ENCODE measurements around the gene BMPR2. TPM values are rescaled to one million over a fixed set of nuclear protein-coding genes. Genes with fewer than 3 reads are reported as not detected.
"Not testable (repeated sequence)": the region's sequence is repeated elsewhere in the genome, so short reads cannot be mapped to it uniquely, and the experiment has no call there.

The BMPR2 gene
- total and polyA plus RNA-seq, 10 donors = 3.2 to 71.3 (median 50.4) TPM

DNA sequence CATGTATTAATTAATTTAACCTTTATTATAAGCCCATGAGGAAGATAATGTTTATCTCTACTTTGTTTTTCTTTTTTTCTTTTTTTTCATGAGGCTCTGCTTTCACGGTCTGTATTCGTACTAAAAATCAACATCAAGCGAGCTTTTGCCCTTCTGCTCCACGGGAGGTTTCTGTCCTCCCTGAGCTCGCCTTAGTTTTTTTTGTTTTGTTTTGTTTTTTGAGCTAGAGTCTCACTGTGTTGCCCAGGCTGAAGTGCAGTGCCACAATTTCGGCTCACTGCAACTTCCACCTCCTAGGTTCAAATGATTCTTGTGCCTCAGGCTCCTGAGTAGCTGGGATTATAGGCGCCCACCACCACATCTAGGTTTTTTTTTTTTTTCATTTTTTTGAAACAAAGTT is 29.9 kb upstream of the BMPR2 start:
- no peak overlapping the region for H3K4me3 ChIP-seq
- H3K4me1 ChIP-seq = no peaks in the 10 kb centered on the region
- no peaks in the 10 kb centered on the region for H3K9me3 ChIP-seq
- H3K27me3 ChIP-seq (replicated peaks in 1 of 7) = no peaks in the 10 kb centered on the region
- intact Hi-C loops (cut with DNase I; ENCODE audit: low total_unique reads) = no loop called here
- no peak for DNase-seq
- no peak overlapping the region for H3K27ac ChIP-seq
- 91 to 97% (median 95%) methylated on average over 7 of the region's 7 CpGs for WGBS, 5 donors
- TF ChIP-seq POLR2AphosphoS5 (IDR thresholded peaks at IDR 0.05) (no peak), CTCF (IDR thresholded peaks at IDR 0.05 in 8 of 11, conservative IDR thresholded peaks at IDR 0.05 in 3 of 11) (no peak), POLR2A (IDR thresholded peaks at IDR 0.05) (no peak)
- no peaks in the 10 kb centered on the region for H3K36me3 ChIP-seq

DNA sequence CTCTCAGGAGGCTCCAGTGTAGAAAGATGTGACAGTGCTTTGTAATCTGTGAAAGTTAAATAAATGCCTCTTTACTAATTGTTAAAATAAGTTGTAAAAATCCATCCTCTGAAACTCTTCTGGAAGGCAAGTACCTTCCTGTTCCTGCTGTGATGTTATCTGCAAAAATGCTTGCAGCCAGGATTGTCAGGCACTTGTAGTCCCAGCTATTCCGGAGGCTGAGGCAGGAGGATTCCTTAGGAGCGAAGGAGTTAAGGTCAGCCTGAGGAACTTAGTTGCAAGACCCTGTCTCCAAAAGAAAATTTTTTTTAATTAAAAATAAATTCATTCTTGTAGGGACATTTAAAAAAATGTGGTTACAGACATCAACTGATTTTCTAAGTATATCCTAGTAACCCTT is 22.7 kb upstream of the BMPR2 start:
- H3K36me3 ChIP-seq = peaks cover 0 to 3% (median 0%) of the 10 kb centered on the region in 6 donors
- WGBS, 5 donors = 77 to 97% (median 87%) methylated on average over 2 of the region's 2 CpGs
- intact Hi-C loops (cut with DNase I; ENCODE audit: low total_unique reads) = no loop called here
- DNase-seq = no peak
- H3K9me3 ChIP-seq = no peaks in the 10 kb centered on the region
- H3K27ac ChIP-seq = no peak overlapping the region
- no peaks in the 10 kb centered on the region for H3K4me1 ChIP-seq
- H3K27me3 ChIP-seq (replicated peaks in 1 of 7) = no peaks in the 10 kb centered on the region
- H3K4me3 ChIP-seq = no peak overlapping the region
- TF ChIP-seq POLR2A (IDR thresholded peaks at IDR 0.05) = no peak

GRCh38 chr2:202355993-202356505 is 20.1 kb upstream of the BMPR2 start:
- H3K27ac ChIP-seq = no peak overlapping the region
- no peak for TF ChIP-seq POLR2A (IDR thresholded peaks at IDR 0.05)
- TF ChIP-seq CTCF (IDR thresholded peaks at IDR 0.05 in 8 of 11, conservative IDR thresholded peaks at IDR 0.05 in 3 of 11) = no peak
- no peak for TF ChIP-seq POLR2AphosphoS5 (IDR thresholded peaks at IDR 0.05)

GRCh38 chr2:202358924-202359323 is 17.2 kb upstream of the BMPR2 start:
- intact Hi-C loops (cut with DNase I; ENCODE audit: low total_unique reads); H3K9me3 ChIP-seq; H3K4me3 ChIP-seq; H3K4me1 ChIP-seq; H3K27ac ChIP-seq; H3K27me3 ChIP-seq (replicated peaks in 1 of 7); H3K36me3 ChIP-seq; DNase-seq: not testable (repeated sequence)
- 88 to 97% (median 95%) methylated on average over 8 of the region's 8 CpGs for WGBS, 5 donors

More at GRCh38 chr2:202355993-202356505, 20.1 kb upstream of the BMPR2 start:
- intact Hi-C loops (cut with DNase I; ENCODE audit: low total_unique reads) = no loop called here
- no peaks in the 10 kb centered on the region for H3K4me1 ChIP-seq
- H3K9me3 ChIP-seq = no peaks in the 10 kb centered on the region
- no peak overlapping the region for H3K4me3 ChIP-seq
- peaks cover 0 to 3% (median 0%) of the 10 kb centered on the region in 6 donors for H3K36me3 ChIP-seq
- DNase-seq = no peak
- 79 to 94% (median 90%) methylated on average over 1 of the region's 1 CpG for WGBS, 5 donors
- H3K27me3 ChIP-seq (replicated peaks in 1 of 7) = no peaks in the 10 kb centered on the region

DNA sequence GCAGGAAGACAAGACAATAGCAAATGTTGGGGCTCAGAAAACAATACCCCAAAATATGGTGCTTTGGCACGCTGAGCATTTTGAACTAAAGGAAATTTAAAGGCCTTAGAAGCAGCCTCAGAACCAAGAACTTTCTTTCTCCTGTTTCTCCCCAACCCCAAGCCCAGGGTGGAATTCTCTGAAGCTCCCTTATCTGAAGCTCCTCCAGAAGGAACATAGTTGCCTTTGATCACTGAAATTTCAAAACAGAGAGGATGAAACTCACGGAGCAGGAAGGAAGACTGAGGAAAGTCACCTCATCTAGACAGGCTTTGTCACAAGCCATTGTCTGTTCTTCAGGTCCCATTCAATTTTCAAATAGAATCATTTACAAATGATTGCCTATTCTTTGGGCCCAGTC is 15.5 kb upstream of the BMPR2 start:
- 82 to 98% (median 85%) methylated on average over 2 of the region's 2 CpGs for WGBS, 5 donors
- Histone ChIP-seq H3K4me1 (peaks cover 0 to 19% (median 0%) of the 10 kb centered on the region in 6 donors), H3K27ac (no peak overlapping the region), H3K4me3 (no peak overlapping the region), H3K36me3 (peaks cover 0 to 3% (median 0%) of the 10 kb centered on the region in 6 donors), H3K9me3 (no peaks in the 10 kb centered on the region), H3K27me3 (replicated peaks in 1 of 7) (no peaks in the 10 kb centered on the region)
- no peak for DNase-seq
- TF ChIP-seq POLR2A (IDR thresholded peaks at IDR 0.05) (no peak), CTCF (IDR thresholded peaks at IDR 0.05 in 8 of 11, conservative IDR thresholded peaks at IDR 0.05 in 3 of 11) (no peak), POLR2AphosphoS5 (IDR thresholded peaks at IDR 0.05) (no peak)
- intact Hi-C loops (cut with DNase I; ENCODE audit: low total_unique reads) = no loop called here
